H1 (cell line): ENCODE data around the gene ADD2. TPM values are rescaled to one million over a fixed set of nuclear protein-coding genes. Genes with fewer than 3 reads are reported as not detected.
A peak's percentile ranks its signal among the peaks of the same experiment; 100 is the strongest.

Experiments
- BACH1 ChIP-seq: IDR thresholded peaks from 2 replicates; pipeline ENCODE4 v1.6.1; 2012; ENCODE audit warnings: low read length, improper control_type of control experiment
- BRCA1 ChIP-seq: IDR thresholded peaks from 2 replicates; pipeline ENCODE4 v1.6.1; 2012; ENCODE audit warnings: low read depth, low read length, improper control_type of control experiment
- CBX5 ChIP-seq: fragments of 300-800, 300-1000 bp; sonication (generic); IDR thresholded peaks from 2 replicates; pipeline ENCODE4 v1.7.1; 2016; ENCODE audit warnings: antibody characterized with exemption, low read length, low read depth
- CEBPB ChIP-seq: IDR thresholded peaks from 2 replicates; pipeline ENCODE4 v1.6.1; 2012; ENCODE audit warnings: low read depth, low read length
- CREB1 ChIP-seq: IDR thresholded peaks from 2 replicates; pipeline ENCODE4 v1.6.1; 2012; ENCODE audit warnings: inconsistent platforms
- CTBP2 ChIP-seq: IDR thresholded peaks from 2 replicates; pipeline ENCODE4 v1.7.0; 2011; ENCODE audit warnings: borderline replicate concordance, mild to moderate bottlenecking, moderate library complexity, mixed read lengths, low read length; ENCODE audit not compliant: insufficient read depth, insufficient read length
- CTCF ChIP-seq, 3 experiments: IDR thresholded peaks; 1 replicate in 2 of 3; 2 replicates in 1 of 3; pipeline versions ENCODE4 v1.5.1 to v1.6.1; 2011; ENCODE audit warnings: low read length in 3 of 3, mild to moderate bottlenecking in 3 of 3, inconsistent platforms in 2 of 3, low read depth in 1 of 3, moderate library complexity in 1 of 3; ENCODE audit not compliant: insufficient read depth in 1 of 3; ENCODE audit errors: control extremely low read depth in 1 of 3
- E2F6 ChIP-seq: IDR thresholded peaks from 2 replicates; pipeline ENCODE4 v1.6.1; 2012; ENCODE audit warnings: inconsistent platforms
- EP300 ChIP-seq, 2 experiments: IDR thresholded peaks; 1 replicate in 1 of 2; 2 replicates in 1 of 2; pipeline ENCODE4 v1.6.1; 2011 to 2012; ENCODE audit warnings: low read depth in 2 of 2, low read length in 2 of 2, mild to moderate bottlenecking in 2 of 2, borderline replicate concordance in 1 of 2, inconsistent platforms in 1 of 2, moderate library complexity in 1 of 2
- GABPA ChIP-seq: IDR thresholded peaks from 2 replicates; pipeline ENCODE4 v1.6.1; 2011; ENCODE audit warnings: mild to moderate bottlenecking, low read length, moderate library complexity, borderline replicate concordance; ENCODE audit not compliant: insufficient read depth
- JUN ChIP-seq: IDR thresholded peaks from 2 replicates; pipeline ENCODE4 v1.6.1; 2011; ENCODE audit warnings: low read depth, mild to moderate bottlenecking, improper control_type of control experiment, low read length
- NANOG ChIP-seq: IDR thresholded peaks from 2 replicates; pipeline ENCODE4 v1.6.1; 2011; ENCODE audit warnings: low read length, low read depth, mild to moderate bottlenecking, inconsistent platforms; ENCODE audit not compliant: insufficient read depth, poor library complexity, severe bottlenecking
- PHF8 ChIP-seq: fragments of 200-600 bp; sonication (generic); conservative IDR thresholded peaks from 2 replicates; pipeline ENCODE4 v1.7.1; 2012; ENCODE audit warnings: low read depth, mild to moderate bottlenecking, inconsistent platforms, low read length, moderate library complexity
- POU5F1 ChIP-seq: IDR thresholded peaks from 2 replicates; pipeline ENCODE4 v1.6.1; 2011; ENCODE audit warnings: low read depth, mild to moderate bottlenecking, low read length, moderate library complexity
- RAD21 ChIP-seq, 2 experiments: IDR thresholded peaks in 1 of 2; conservative IDR thresholded peaks in 1 of 2; 2 replicates each; pipeline ENCODE4 v1.6.1; 2011; ENCODE audit warnings: low read depth in 2 of 2, low read length in 2 of 2, improper control_type of control experiment in 1 of 2, inconsistent platforms in 1 of 2, mild to moderate bottlenecking in 1 of 2, moderate library complexity in 1 of 2
- RBBP5 ChIP-seq: IDR thresholded peaks from 2 replicates; pipeline ENCODE4 v1.7.1; 2012; ENCODE audit warnings: low read depth, mild to moderate bottlenecking, inconsistent platforms, low read length, moderate library complexity, borderline replicate concordance
- RFX5 ChIP-seq: IDR thresholded peaks from 2 replicates; pipeline ENCODE4 v1.6.1; 2011; ENCODE audit warnings: low read depth, low read length, improper control_type of control experiment, borderline replicate concordance
- SIN3A ChIP-seq, 2 experiments: IDR thresholded peaks in 1 of 2; conservative IDR thresholded peaks in 1 of 2; 2 replicates each; pipeline ENCODE4 v1.6.1; 2011 to 2012; ENCODE audit warnings: low read length in 2 of 2, improper control_type of control experiment in 1 of 2, low read depth in 1 of 2, mild to moderate bottlenecking in 1 of 2
- SP2 ChIP-seq: IDR thresholded peaks from 2 replicates; pipeline ENCODE4 v1.6.1; 2012; ENCODE audit warnings: mild to moderate bottlenecking, low read length, inconsistent platforms
- TBP ChIP-seq: IDR thresholded peaks from 2 replicates; pipeline ENCODE4 v1.6.1; 2011; ENCODE audit warnings: low read depth, low read length, improper control_type of control experiment
- polyA plus RNA-seq, 7 experiments: library from polyadenylated mRNA; depleted of rRNA in 3 of 7; stranded (reverse) in 5 of 7; unstranded in 2 of 7; fragments of >200 nt in 5 of 7; fragments of 200-250 nt in 2 of 7; gene quantifications; 1 replicate in 5 of 7; 2 replicates in 1 of 7; 4 replicates in 1 of 7; pipeline versions ENCODE4 v1.2.1 to v1.2.3, GENCODE V29; 2011 to 2013; ENCODE audit warnings: missing spikeins in 2 of 7, mixed read lengths in 2 of 7
- total RNA-seq: library from RNA; stranded (reverse); fragmentation: NEBNext Ultra II Directional; extraction: Animal tissue kit (Norgen Biotek cat#: 25700); gene quantifications from 2 replicates; pipeline ENCODE4 v1.2.1, GENCODE V29; 2021

Gene ADD2
- total and polyA plus RNA-seq, 2 of the 8 experiments (the other 6 are each of a cell fraction or from before 2014, with no cell fraction given), result 58.5 to 170 TPM

GRCh38 chr2:70789304-70790135 lies 21.5 kb upstream of the ADD2 start (continued):
- TF ChIP-seq CTBP2, result no peak
- peak; percentile 75 to 92 (median 86) for TF ChIP-seq CTCF (IDR thresholded peaks at IDR 0.05; ENCODE audit: control extremely low read depth in 1 of 3, insufficient read depth in 1 of 3, low read depth in 1 of 3, low read length in 3 of 3)
- no peak for TF ChIP-seq RBBP5
- TF ChIP-seq CEBPB, result no peak
- TF ChIP-seq RAD21 (IDR thresholded peaks at IDR 0.05 in 1 of 2, conservative IDR thresholded peaks at IDR 0.05 in 1 of 2; ENCODE audit: low read depth in 2 of 2, low read length in 2 of 2), result peak; percentile 89 to 94
- no peak for TF ChIP-seq PHF8
- TF ChIP-seq JUN, result no peak
- TF ChIP-seq BACH1, result no peak
- TF ChIP-seq SP2, result no peak
- TF ChIP-seq RFX5, result no peak
- no peak for TF ChIP-seq BRCA1
- 0 out of 4 replicates have a peak, but pooled peaks of 1 of the 2 experiments have one; percentile 31 for TF ChIP-seq SIN3A (conservative IDR thresholded peaks at IDR 0.05 in 1 of 2, IDR thresholded peaks at IDR 0.05 in 1 of 2; ENCODE audit: low read depth in 1 of 2, low read length in 2 of 2)
- TF ChIP-seq EP300 (IDR thresholded peaks at IDR 0.05; ENCODE audit: borderline replicate concordance in 1 of 2, low read depth in 2 of 2, low read length in 2 of 2), result no peak
- no peak for TF ChIP-seq E2F6
- TF ChIP-seq POU5F1, result no peak
- TF ChIP-seq TBP, result peak; percentile 69; the same call in 1 of the 2 replicates
- TF ChIP-seq NANOG, result no peak
- no peak for TF ChIP-seq GABPA
- TF ChIP-seq CBX5, result no peak
- TF ChIP-seq CREB1, result no peak
